RPMI8226 (cell line): ENCODE results near the gene TIGD6.
"Not testable (repeated sequence)": the region's sequence is repeated elsewhere in the genome, so short reads cannot be mapped to it uniquely, and the experiment has no call there.

Experiments
- DNase-seq: peaks from one replicate; pipeline ENCODE4 v3.0.0-alpha.2; 2015

Gene TIGD6

GRCh38 chr5:150000256-150000989 lies at the start of gene TIGD6, which contains the start of gene HMGXB3:
TIGD6 (minus strand) TSS chr5:150000654; CDS start chr5:149996348, 4,306 bp downstream.
HMGXB3 (plus strand) TSS chr5:150000739; CDS start chr5:150004853, 4,114 bp downstream.
- peak; percentile 97 for DNase-seq

- no peak for DNase-seq
These were observed 45.6 kb upstream of the TIGD6 start for GRCh38 chr5:150046031-150046430.

- DNase-seq: no peak
These were observed 45.1 kb upstream of the TIGD6 start for GRCh38 chr5:150045549-150045948.

- no peak for DNase-seq
These were observed 44.3 kb upstream of the TIGD6 start for GRCh38 chr5:150044712-150045111.

- DNase-seq: no peak
These were observed 43.9 kb upstream of the TIGD6 start for GRCh38 chr5:150044329-150044681.

GRCh38 chr5:150043657-150044328 lies 43.3 kb upstream of the TIGD6 start:
- DNase-seq: no peak

GRCh38 chr5:150042459-150042858 lies 42.0 kb upstream of the TIGD6 start:
- no peak for DNase-seq

- DNase-seq: no peak
These were observed 38.1 kb upstream of the TIGD6 start for GRCh38 chr5:150038547-150038946.

GRCh38 chr5:150036513-150036912 lies 36.1 kb upstream of the TIGD6 start:
- DNase-seq: no peak

- peak; percentile 78 for DNase-seq
These were observed 34.9 kb upstream of the TIGD6 start for GRCh38 chr5:150035139-150035895.

GRCh38 chr5:150034662-150035061 lies 34.2 kb upstream of the TIGD6 start:
- no peak for DNase-seq

- no peak for DNase-seq
These were observed 32.9 kb upstream of the TIGD6 start for GRCh38 chr5:150033334-150033733.

GRCh38 chr5:150028047-150028446 lies 27.6 kb upstream of the TIGD6 start:
- not testable (repeated sequence) for DNase-seq

- DNase-seq: no peak
These were observed 26.3 kb upstream of the TIGD6 start for GRCh38 chr5:150026682-150027172.

- no peak for DNase-seq
These were observed 24.0 kb upstream of the TIGD6 start for GRCh38 chr5:150024346-150024984.

GRCh38 chr5:150023136-150023535 lies 22.7 kb upstream of the TIGD6 start:
- no peak for DNase-seq

GRCh38 chr5:150022681-150023080 lies 22.2 kb upstream of the TIGD6 start:
- no peak for DNase-seq

GRCh38 chr5:150022158-150022531 lies 21.7 kb upstream of the TIGD6 start:
- DNase-seq: peak; percentile 38

GRCh38 chr5:150021491-150022157 lies 21.2 kb upstream of the TIGD6 start:
- DNase-seq: no peak

GRCh38 chr5:150020249-150020648 lies 19.8 kb upstream of the TIGD6 start:
- no peak for DNase-seq

GRCh38 chr5:150017226-150018005 lies 17.0 kb upstream of the TIGD6 start:
- DNase-seq: no peak

- DNase-seq: no peak
These were observed 16.1 kb upstream of the TIGD6 start for GRCh38 chr5:150016537-150016936.
